SK-N-SH (cell line): Measurements from ENCODE around the gene SH2D3A.
"Not testable (repeated sequence)": the region's sequence is repeated elsewhere in the genome, so short reads cannot be mapped to it uniquely, and the experiment has no call there.

Source experiments
- CTCF ChIP-seq: fragments of 200-600 bp; sonication (generic); IDR thresholded peaks from 2 replicates; pipeline ENCODE4 v1.6.1; 2017; ENCODE audit warnings: antibody characterized with exemption, mild to moderate bottlenecking, moderate library complexity
- ELF1 ChIP-seq: IDR thresholded peaks from 2 replicates; pipeline ENCODE4 v1.4.0; 2012
- EP300 ChIP-seq, 2 experiments: IDR thresholded peaks; 2 replicates each; pipeline versions ENCODE4 v1.4.0 to v1.6.1; 2012; ENCODE audit warnings: borderline replicate concordance in 1 of 2, low read depth in 1 of 2, low read length in 1 of 2
- MAX ChIP-seq: IDR thresholded peaks from 2 replicates; pipeline ENCODE4 v1.4.0; 2012; ENCODE audit warnings: low read depth
- MXI1 ChIP-seq: IDR thresholded peaks from 2 replicates; pipeline ENCODE4 v1.6.1; 2012; ENCODE audit warnings: mild to moderate bottlenecking, low read depth, low read length, improper control_type of control experiment
- POLR2AphosphoS5 ChIP-seq: IDR thresholded peaks from 2 replicates; pipeline ENCODE4 v1.6.1; 2012; ENCODE audit warnings: low read depth, low read length
- REST ChIP-seq: IDR thresholded peaks from 2 replicates; pipeline ENCODE4 v1.6.1; 2012; ENCODE audit warnings: mild to moderate bottlenecking, low read depth, low read length, moderate library complexity
- RFX5 ChIP-seq: IDR thresholded peaks from 2 replicates; pipeline ENCODE4 v1.6.1; 2012; ENCODE audit warnings: mild to moderate bottlenecking, improper control_type of control experiment, low read length
- RXRA ChIP-seq: IDR thresholded peaks from 2 replicates; pipeline ENCODE4 v1.4.0; 2012; ENCODE audit warnings: low read depth, mild to moderate bottlenecking, borderline replicate concordance
- SIN3A ChIP-seq: IDR thresholded peaks from 2 replicates; pipeline ENCODE4 v1.6.1; 2012; ENCODE audit warnings: low read depth, mild to moderate bottlenecking, low read length, moderate library complexity, borderline replicate concordance
- TEAD4 ChIP-seq: IDR thresholded peaks from 2 replicates; pipeline ENCODE4 v1.4.0; 2012; ENCODE audit warnings: mild to moderate bottlenecking, borderline replicate concordance; ENCODE audit not compliant: insufficient read depth
- USF2 ChIP-seq: fragments of 150-350 bp; IDR thresholded peaks from 2 replicates; pipeline ENCODE4 v1.6.1; 2017; ENCODE audit warnings: antibody characterized with exemption, low read length, low read depth, borderline replicate concordance

GRCh38 chr19:6762253-6762797 lies 4.9 kb downstream of the SH2D3A start:
- not testable (repeated sequence) for TF ChIP-seq RXRA; EP300 (IDR thresholded peaks at IDR 0.05; ENCODE audit: borderline replicate concordance in 1 of 2, low read depth in 1 of 2, low read length in 1 of 2); SIN3A; CTCF; TEAD4; MAX; POLR2AphosphoS5; ELF1; USF2; REST; RFX5; MXI1
